SW 1271 (cell line): ENCODE data around the gene SCCPDH.

ENCODE experiments used
- DNase-seq, 2 experiments: peaks; one replicate each; lab custom pipeline; 2025; lab: John Stamatoyannopoulos, UW

SCCPDH gene

GRCh38 chr1:246750752-246751151, 26.5 kb downstream of the SCCPDH start:
- DNase-seq, result no peak

- DNase-seq, result peak; percentile 52 to 66
These were observed 29.7 kb downstream of the SCCPDH start for GRCh38 chr1:246753670-246754535.

- no peak for DNase-seq
These were observed 31.2 kb downstream of the SCCPDH start for GRCh38 chr1:246755419-246755818.

- DNase-seq, result no peak
These were observed 36.5 kb downstream of the SCCPDH start for GRCh38 chr1:246760422-246761347.

GRCh38 chr1:246761396-246761795, 37.2 kb downstream of the SCCPDH start:
- no peak for DNase-seq

- DNase-seq, result no peak
These were observed 41.3 kb downstream of the SCCPDH start for GRCh38 chr1:246765521-246765920.

- no peak for DNase-seq
These were observed 44.3 kb downstream of the SCCPDH start for GRCh38 chr1:246768403-246769020.

GRCh38 chr1:246769306-246769705, 45.1 kb downstream of the SCCPDH start:
- no peak for DNase-seq

GRCh38 chr1:246771366-246771765, 47.2 kb downstream of the SCCPDH start:
- no peak for DNase-seq

GRCh38 chr1:246772686-246773085, 48.5 kb downstream of the SCCPDH start:
- no peak for DNase-seq

GRCh38 chr1:246773213-246773641, 49.0 kb downstream of the SCCPDH start:
- DNase-seq, result no peak

GRCh38 chr1:246775531-246776385, 51.5 kb downstream of the SCCPDH start:
- DNase-seq, result no peak

GRCh38 chr1:246776923-246777322, 52.7 kb downstream of the SCCPDH start:
- no peak for DNase-seq

GRCh38 chr1:246778663-246779062, 54.5 kb downstream of the SCCPDH start:
- no peak for DNase-seq

- no peak for DNase-seq
These were observed 55.5 kb downstream of the SCCPDH start for GRCh38 chr1:246779561-246780175.

- no peak for DNase-seq
These were observed 56.1 kb downstream of the SCCPDH start for GRCh38 chr1:246780264-246780663.

GRCh38 chr1:246781212-246781611, 57.0 kb downstream of the SCCPDH start:
- no peak for DNase-seq

GRCh38 chr1:246782120-246782900, 58.1 kb downstream of the SCCPDH start:
- peak in 1 of 2 experiments; percentile 60 for DNase-seq

- peak in 1 of 2 experiments; percentile 39 for DNase-seq
These were observed 60.6 kb downstream of the SCCPDH start for GRCh38 chr1:246784621-246785493.
